HG03039 (cell line): ENCODE measurements around the gene VSX1.

Experiments
- ATAC-seq: cut with Tn5 transposase; IDR thresholded peaks from one replicate; pipeline ENCODE4 v1.9.1; 2021; ENCODE audit warnings: mild to moderate bottlenecking, moderate library complexity; ENCODE audit not compliant: unreplicated experiment

VSX1 gene

GRCh38 chr20:25054096-25054820 is 27.7 kb downstream of the VSX1 start:
- no peak for ATAC-seq

GRCh38 chr20:25053255-25054031 is 28.5 kb downstream of the VSX1 start:
- no peak for ATAC-seq

- no peak for ATAC-seq
Measured at GRCh38 chr20:25052255-25053194, 29.4 kb downstream of the VSX1 start.

GRCh38 chr20:25051386-25052155 is 30.4 kb downstream of the VSX1 start:
- no peak for ATAC-seq

GRCh38 chr20:25050501-25051350 is 31.2 kb downstream of the VSX1 start:
- no peak for ATAC-seq

GRCh38 chr20:25050082-25050481 is 31.9 kb downstream of the VSX1 start:
- no peak for ATAC-seq

GRCh38 chr20:25049261-25050060 is 32.5 kb downstream of the VSX1 start:
- ATAC-seq = no peak

- no peak for ATAC-seq
Measured at GRCh38 chr20:25048519-25048952, 33.4 kb downstream of the VSX1 start.

GRCh38 chr20:25047766-25048165 is 34.2 kb downstream of the VSX1 start:
- ATAC-seq = no peak

- no peak for ATAC-seq
Measured at GRCh38 chr20:25046736-25047666, 34.9 kb downstream of the VSX1 start.

- no peak for ATAC-seq
Measured at GRCh38 chr20:25046181-25046641, 35.7 kb downstream of the VSX1 start.

- ATAC-seq = no peak
Measured at GRCh38 chr20:25045343-25045712, 36.6 kb downstream of the VSX1 start.

- no peak for ATAC-seq
Measured at GRCh38 chr20:25044660-25045342, 37.1 kb downstream of the VSX1 start.

- no peak for ATAC-seq
Measured at GRCh38 chr20:25044261-25044560, 37.7 kb downstream of the VSX1 start.

- ATAC-seq = no peak
Measured at GRCh38 chr20:25043499-25044260, 38.3 kb downstream of the VSX1 start.
